Liver (tissue), 3 donors: ENCODE measurements around the gene TCF7L2.

Source experiments
- RXRA ChIP-seq, 2 donors: IDR thresholded peaks; 2 replicates each; pipeline ENCODE4 v1.6.1; 2017 to 2018; ENCODE audit warnings: antibody characterized with exemption in 2 of 2, mild to moderate bottlenecking in 1 of 2
- TF ChIP-seq, protein P1 (sequence below): IDR thresholded peaks from 2 replicates; pipeline ENCODE4 v1.6.1; 2016; ENCODE audit warnings: antibody characterized with exemption, mild to moderate bottlenecking
- TF ChIP-seq, protein P2 (sequence below): fragments of 150-350 bp; IDR thresholded peaks from 2 replicates; pipeline ENCODE4 v1.5.1; 2017; ENCODE audit warnings: improper control_type of control experiment, low read depth, low read length; ENCODE audit not compliant: missing input control
- TF ChIP-seq, protein P3 (sequence below): IDR thresholded peaks from 2 replicates; pipeline ENCODE4 v1.6.1; 2016; ENCODE audit warnings: antibody characterized with exemption
- donor health status: healthy.
- donor health status: healthy.

DNA sequence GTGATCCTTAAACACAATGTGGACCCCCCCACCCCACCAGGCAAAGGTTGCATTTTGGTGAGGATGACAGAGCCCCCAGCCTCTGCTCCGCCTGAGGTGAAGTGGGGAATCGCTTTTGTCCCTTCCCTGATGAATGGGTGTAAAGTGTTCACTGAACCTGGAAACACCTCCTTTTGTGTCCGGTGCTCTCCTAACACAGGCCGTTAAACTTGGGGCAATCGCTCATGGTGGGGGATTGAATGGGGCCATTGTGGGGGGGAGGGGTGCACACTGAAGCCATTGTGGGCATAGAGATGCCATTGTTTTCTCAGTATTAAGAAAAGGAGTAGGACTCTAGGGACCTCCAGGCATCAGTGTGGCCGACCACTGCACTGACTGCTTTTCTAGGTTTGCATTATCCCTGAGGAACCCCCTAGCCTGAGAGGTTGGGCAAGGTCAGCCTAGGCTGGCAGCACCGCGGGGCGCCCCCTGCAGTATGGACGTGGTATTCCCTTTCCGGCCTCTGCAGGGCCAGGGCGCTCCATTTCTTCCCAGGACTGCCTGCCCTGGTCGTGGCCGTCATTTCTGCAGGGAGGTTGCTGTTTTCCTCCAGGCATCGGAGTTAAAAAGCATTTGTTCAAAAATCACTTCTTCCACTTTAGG lies 158.3 kb downstream of the TCF7L2 start:
- TF ChIP-seq, protein P1, sequence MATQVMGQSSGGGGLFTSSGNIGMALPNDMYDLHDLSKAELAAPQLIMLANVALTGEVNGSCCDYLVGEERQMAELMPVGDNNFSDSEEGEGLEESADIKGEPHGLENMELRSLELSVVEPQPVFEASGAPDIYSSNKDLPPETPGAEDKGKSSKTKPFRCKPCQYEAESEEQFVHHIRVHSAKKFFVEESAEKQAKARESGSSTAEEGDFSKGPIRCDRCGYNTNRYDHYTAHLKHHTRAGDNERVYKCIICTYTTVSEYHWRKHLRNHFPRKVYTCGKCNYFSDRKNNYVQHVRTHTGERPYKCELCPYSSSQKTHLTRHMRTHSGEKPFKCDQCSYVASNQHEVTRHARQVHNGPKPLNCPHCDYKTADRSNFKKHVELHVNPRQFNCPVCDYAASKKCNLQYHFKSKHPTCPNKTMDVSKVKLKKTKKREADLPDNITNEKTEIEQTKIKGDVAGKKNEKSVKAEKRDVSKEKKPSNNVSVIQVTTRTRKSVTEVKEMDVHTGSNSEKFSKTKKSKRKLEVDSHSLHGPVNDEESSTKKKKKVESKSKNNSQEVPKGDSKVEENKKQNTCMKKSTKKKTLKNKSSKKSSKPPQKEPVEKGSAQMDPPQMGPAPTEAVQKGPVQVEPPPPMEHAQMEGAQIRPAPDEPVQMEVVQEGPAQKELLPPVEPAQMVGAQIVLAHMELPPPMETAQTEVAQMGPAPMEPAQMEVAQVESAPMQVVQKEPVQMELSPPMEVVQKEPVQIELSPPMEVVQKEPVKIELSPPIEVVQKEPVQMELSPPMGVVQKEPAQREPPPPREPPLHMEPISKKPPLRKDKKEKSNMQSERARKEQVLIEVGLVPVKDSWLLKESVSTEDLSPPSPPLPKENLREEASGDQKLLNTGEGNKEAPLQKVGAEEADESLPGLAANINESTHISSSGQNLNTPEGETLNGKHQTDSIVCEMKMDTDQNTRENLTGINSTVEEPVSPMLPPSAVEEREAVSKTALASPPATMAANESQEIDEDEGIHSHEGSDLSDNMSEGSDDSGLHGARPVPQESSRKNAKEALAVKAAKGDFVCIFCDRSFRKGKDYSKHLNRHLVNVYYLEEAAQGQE = no peak
- TF ChIP-seq, protein P2, sequence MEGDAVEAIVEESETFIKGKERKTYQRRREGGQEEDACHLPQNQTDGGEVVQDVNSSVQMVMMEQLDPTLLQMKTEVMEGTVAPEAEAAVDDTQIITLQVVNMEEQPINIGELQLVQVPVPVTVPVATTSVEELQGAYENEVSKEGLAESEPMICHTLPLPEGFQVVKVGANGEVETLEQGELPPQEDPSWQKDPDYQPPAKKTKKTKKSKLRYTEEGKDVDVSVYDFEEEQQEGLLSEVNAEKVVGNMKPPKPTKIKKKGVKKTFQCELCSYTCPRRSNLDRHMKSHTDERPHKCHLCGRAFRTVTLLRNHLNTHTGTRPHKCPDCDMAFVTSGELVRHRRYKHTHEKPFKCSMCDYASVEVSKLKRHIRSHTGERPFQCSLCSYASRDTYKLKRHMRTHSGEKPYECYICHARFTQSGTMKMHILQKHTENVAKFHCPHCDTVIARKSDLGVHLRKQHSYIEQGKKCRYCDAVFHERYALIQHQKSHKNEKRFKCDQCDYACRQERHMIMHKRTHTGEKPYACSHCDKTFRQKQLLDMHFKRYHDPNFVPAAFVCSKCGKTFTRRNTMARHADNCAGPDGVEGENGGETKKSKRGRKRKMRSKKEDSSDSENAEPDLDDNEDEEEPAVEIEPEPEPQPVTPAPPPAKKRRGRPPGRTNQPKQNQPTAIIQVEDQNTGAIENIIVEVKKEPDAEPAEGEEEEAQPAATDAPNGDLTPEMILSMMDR = no peak
- TF ChIP-seq RXRA (IDR thresholded peaks at IDR 0.05) = no peak
- TF ChIP-seq, protein P3, sequence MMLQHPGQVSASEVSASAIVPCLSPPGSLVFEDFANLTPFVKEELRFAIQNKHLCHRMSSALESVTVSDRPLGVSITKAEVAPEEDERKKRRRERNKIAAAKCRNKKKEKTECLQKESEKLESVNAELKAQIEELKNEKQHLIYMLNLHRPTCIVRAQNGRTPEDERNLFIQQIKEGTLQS = no peak
